ENCODE data around the gene HRAS. TPM values are rescaled to one million over a fixed set of nuclear protein-coding genes. Genes with fewer than 3 reads are reported as not detected.

Gene HRAS
- total RNA-seq, 1 experiment from 2014 or later = 90.2 TPM

- H3K36me3 ChIP-seq (ENCODE audit: insufficient read depth, low read length, poor library complexity, severe bottlenecking) = no peaks in the 10 kb centered on the region
- H3K27me3 ChIP-seq (replicated peaks; ENCODE audit: insufficient read depth, low read depth, low read length, poor library complexity) = peaks cover 22% of the 10 kb centered on the region
- H3K4me1 ChIP-seq (ENCODE audit: insufficient read depth, low read length, poor library complexity, severe bottlenecking) = peaks cover 12% of the 10 kb centered on the region
- H3K9me3 ChIP-seq (ENCODE audit: low read depth, low read length, poor library complexity, severe bottlenecking) = no peaks in the 10 kb centered on the region
- DNase-seq (ENCODE audit: low spot score) = no peak
- intact Hi-C loops (cut with micrococcal nuclease; ENCODE audit: unreplicated experiment) = loop anchor here (10.0 kb wide), 1 partner anchor 169 kb away; no protein-coding TSS in a partner anchor
- TF ChIP-seq EZH2 (IDR thresholded peaks at IDR 0.05; ENCODE audit: borderline replicate concordance, low read depth, low read length, poor library complexity, severe bottlenecking) (no peak), CTCF (conservative IDR thresholded peaks at IDR 0.05; ENCODE audit: low read depth, low read length) (no peak)
- H3K27ac ChIP-seq (ENCODE audit: low read depth, low read length, poor library complexity, severe bottlenecking) = no peak overlapping the region
- peak overlapping the region; percentile 50 for H3K4me3 ChIP-seq (ENCODE audit: low read depth, low read length, poor library complexity, severe bottlenecking)
- BruUV-seq (replicated peaks) = no TSS peak
- ChIA-PET POLR2A (ENCODE audit: low non-redundant PET) (no interaction called here), CTCF (interaction anchor here (0.5 to 1.0 kb wide), 3 partner anchors 106 to 175 kb away, joined by 3 to 5 read pairs (median 3); partner anchors contain the start of gene DEAF1)
Observed at GRCh38 chr11:555227-555779, 19.9 kb upstream of the HRAS start.

- Histone ChIP-seq H3K9me3 (ENCODE audit: low read depth, low read length, poor library complexity, severe bottlenecking) (no peaks in the 10 kb centered on the region), H3K27ac (ENCODE audit: low read depth, low read length, poor library complexity, severe bottlenecking) (no peak overlapping the region), H3K4me3 (ENCODE audit: low read depth, low read length, poor library complexity, severe bottlenecking) (peak overlapping the region; percentile 50), H3K4me1 (ENCODE audit: insufficient read depth, low read length, poor library complexity, severe bottlenecking) (peaks cover 6% of the 10 kb centered on the region), H3K27me3 (replicated peaks; ENCODE audit: insufficient read depth, low read depth, low read length, poor library complexity) (peaks cover 22% of the 10 kb centered on the region), H3K36me3 (ENCODE audit: insufficient read depth, low read length, poor library complexity, severe bottlenecking) (no peaks in the 10 kb centered on the region)
- ChIA-PET POLR2A (ENCODE audit: low non-redundant PET) (no interaction called here), CTCF (interaction anchor here (0.5 to 1.0 kb wide), 4 partner anchors 107 to 492 kb away, joined by 3 to 7 read pairs (median 4); partner anchors contain the start of gene DEAF1)
- BruUV-seq (replicated peaks) = no TSS peak
- peak; percentile 52; the same call in 1 of the 2 replicates for TF ChIP-seq CTCF (conservative IDR thresholded peaks at IDR 0.05; ENCODE audit: low read depth, low read length)
- no peak for TF ChIP-seq EZH2 (IDR thresholded peaks at IDR 0.05; ENCODE audit: borderline replicate concordance, low read depth, low read length, poor library complexity, severe bottlenecking)
- DNase-seq (ENCODE audit: low spot score) = peak; percentile 80
- intact Hi-C loops (cut with micrococcal nuclease; ENCODE audit: unreplicated experiment) = loop anchor here (10.0 kb wide), 1 partner anchor 170 kb away; no protein-coding TSS in a partner anchor
Observed at GRCh38 chr11:554428-555226, 19.3 kb upstream of the HRAS start.

- Histone ChIP-seq H3K27ac (ENCODE audit: low read depth, low read length, poor library complexity, severe bottlenecking) (no peak overlapping the region), H3K36me3 (ENCODE audit: insufficient read depth, low read length, poor library complexity, severe bottlenecking) (no peaks in the 10 kb centered on the region), H3K27me3 (replicated peaks; ENCODE audit: insufficient read depth, low read depth, low read length, poor library complexity) (peaks cover 22% of the 10 kb centered on the region), H3K4me1 (ENCODE audit: insufficient read depth, low read length, poor library complexity, severe bottlenecking) (peaks cover 6% of the 10 kb centered on the region), H3K9me3 (ENCODE audit: low read depth, low read length, poor library complexity, severe bottlenecking) (no peaks in the 10 kb centered on the region), H3K4me3 (ENCODE audit: low read depth, low read length, poor library complexity, severe bottlenecking) (no peak overlapping the region)
- TF ChIP-seq CTCF (conservative IDR thresholded peaks at IDR 0.05; ENCODE audit: low read depth, low read length) = no peak
- no peak for TF ChIP-seq EZH2 (IDR thresholded peaks at IDR 0.05; ENCODE audit: borderline replicate concordance, low read depth, low read length, poor library complexity, severe bottlenecking)
- intact Hi-C loops (cut with micrococcal nuclease; ENCODE audit: unreplicated experiment) = loop anchor here (10.0 kb wide), 1 partner anchor 171 kb away; no protein-coding TSS in a partner anchor
- no TSS peak for BruUV-seq (replicated peaks)
- ChIA-PET POLR2A (ENCODE audit: low non-redundant PET) (no interaction called here), CTCF (no interaction called here)
- no peak for DNase-seq (ENCODE audit: low spot score)
Observed at GRCh38 chr11:553988-554340, 18.6 kb upstream of the HRAS start.

Measured in A673 (cell line).